ENCODE data around the gene CACNB2.

DNA sequence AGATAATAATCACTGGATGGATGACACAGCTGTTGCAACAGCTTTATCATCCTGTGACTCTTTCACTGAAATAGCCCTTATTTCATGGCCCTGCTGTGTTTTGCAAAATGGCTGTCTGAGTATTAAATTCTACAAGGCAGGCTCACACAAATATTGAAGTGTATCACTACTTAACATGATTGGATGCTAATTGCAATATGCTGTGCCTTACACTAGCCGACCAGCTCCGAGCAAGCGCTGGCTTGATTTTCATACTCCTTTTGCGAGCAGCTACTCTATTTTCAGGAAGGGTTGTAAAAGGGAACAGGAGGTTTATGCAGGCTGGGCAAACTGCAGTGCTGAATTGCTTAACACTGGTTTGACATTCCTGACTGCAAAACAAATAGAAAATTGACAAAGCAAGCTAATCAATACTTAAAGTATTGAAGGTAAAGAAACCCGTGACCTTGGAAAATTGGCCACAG, 121.6 kb downstream of the CACNB2 start:
- TF ChIP-seq, protein P1, sequence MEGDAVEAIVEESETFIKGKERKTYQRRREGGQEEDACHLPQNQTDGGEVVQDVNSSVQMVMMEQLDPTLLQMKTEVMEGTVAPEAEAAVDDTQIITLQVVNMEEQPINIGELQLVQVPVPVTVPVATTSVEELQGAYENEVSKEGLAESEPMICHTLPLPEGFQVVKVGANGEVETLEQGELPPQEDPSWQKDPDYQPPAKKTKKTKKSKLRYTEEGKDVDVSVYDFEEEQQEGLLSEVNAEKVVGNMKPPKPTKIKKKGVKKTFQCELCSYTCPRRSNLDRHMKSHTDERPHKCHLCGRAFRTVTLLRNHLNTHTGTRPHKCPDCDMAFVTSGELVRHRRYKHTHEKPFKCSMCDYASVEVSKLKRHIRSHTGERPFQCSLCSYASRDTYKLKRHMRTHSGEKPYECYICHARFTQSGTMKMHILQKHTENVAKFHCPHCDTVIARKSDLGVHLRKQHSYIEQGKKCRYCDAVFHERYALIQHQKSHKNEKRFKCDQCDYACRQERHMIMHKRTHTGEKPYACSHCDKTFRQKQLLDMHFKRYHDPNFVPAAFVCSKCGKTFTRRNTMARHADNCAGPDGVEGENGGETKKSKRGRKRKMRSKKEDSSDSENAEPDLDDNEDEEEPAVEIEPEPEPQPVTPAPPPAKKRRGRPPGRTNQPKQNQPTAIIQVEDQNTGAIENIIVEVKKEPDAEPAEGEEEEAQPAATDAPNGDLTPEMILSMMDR (conservative IDR thresholded peaks at IDR 0.05 in 1 of 2, IDR thresholded peaks at IDR 0.05 in 1 of 2; ENCODE audit: extremely low read depth in 1 of 2, insufficient read depth in 1 of 2, low read depth in 1 of 2, low read length in 2 of 2) = no peak
- no peak for TF ChIP-seq EZH2 (IDR thresholded peaks at IDR 0.05; ENCODE audit: borderline replicate concordance, low read length)
